GM23248 (cell line): ENCODE measurements around the gene SLC25A21.

ENCODE experiments used
- EZH2 ChIP-seq: fragments of 200-600 bp; sonication (generic); IDR thresholded peaks from 2 replicates; pipeline ENCODE4 v1.6.1; 2018; ENCODE audit warnings: antibody characterized with exemption, mild to moderate bottlenecking; ENCODE audit not compliant: insufficient read depth, poor library complexity, severe bottlenecking
- EZH2phosphoT487 ChIP-seq: fragments of 200-600 bp; sonication (generic); IDR thresholded peaks from 2 replicates; pipeline ENCODE4 v1.6.1; 2018; ENCODE audit warnings: antibody characterized with exemption, moderate library complexity, mild to moderate bottlenecking, low read depth; ENCODE audit not compliant: insufficient read depth

DNA sequence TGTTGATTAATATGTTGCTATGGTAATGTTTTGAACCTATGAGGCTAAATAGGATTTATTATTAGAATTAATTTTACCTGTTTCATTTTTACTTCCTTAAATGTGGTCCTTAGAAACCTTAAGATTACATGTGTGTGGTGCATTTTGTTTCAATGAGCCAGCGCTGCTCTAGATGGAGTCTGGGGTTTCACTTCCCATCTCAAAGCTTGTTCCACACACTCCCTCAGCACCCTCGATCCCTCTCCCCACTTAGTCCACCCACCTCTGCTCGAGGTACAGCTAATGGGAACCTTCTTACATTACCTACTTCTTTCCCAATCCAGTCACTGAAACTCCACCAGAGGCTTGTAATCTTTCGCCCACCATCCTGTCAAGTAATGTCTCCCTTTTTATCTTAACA is 305.5 kb downstream of the SLC25A21 start:
- TF ChIP-seq EZH2: no peak
- no peak for TF ChIP-seq EZH2phosphoT487
